Measurements from ENCODE around the gene CMIP. TPM values are rescaled to one million over a fixed set of nuclear protein-coding genes. Genes with fewer than 3 reads are reported as not detected.

CMIP gene
- total RNA-seq, 1 experiment from 2014 or later = 48.2 TPM

DNA sequence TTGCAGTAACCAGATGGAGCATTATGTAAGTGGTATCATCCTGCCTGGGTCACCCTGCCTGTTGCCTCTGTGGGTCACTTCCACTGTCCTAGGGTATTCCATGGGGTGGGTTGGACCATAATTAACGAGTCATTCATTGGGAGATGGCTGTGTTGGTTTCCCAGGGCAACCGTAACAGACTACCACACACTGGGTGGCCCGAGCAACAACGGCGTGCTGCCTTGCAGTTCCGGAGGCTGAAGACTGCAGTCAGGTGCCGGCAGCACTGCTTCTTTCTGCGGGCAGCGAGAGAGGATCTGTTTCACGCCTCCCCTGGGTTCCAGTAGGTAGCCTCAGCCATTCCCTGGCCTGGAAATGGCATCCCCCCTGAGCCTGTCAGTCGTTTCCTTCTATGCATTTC lies 28.9 kb upstream of the CMIP start:
- Histone ChIP-seq H3K18ac (ENCODE audit: insufficient read length, low read depth, low read length) (no peak overlapping the region), H3K23me2 (ENCODE audit: insufficient read length, low read depth, low read length, poor library complexity, severe bottlenecking) (no peaks in the 10 kb centered on the region), H2BK5ac (ENCODE audit: insufficient read length, low read length) (no peak overlapping the region), H2BK120ac (ENCODE audit: low read depth, low read length, poor library complexity, severe bottlenecking) (no peak overlapping the region), H3K23ac (ENCODE audit: insufficient read length, low read depth, low read length) (no peak overlapping the region), H3K4ac (ENCODE audit: low read depth, low read length) (no peak overlapping the region), H3K27ac (ENCODE audit: insufficient read length, low read depth, low read length) (no peak overlapping the region), H2BK12ac (ENCODE audit: insufficient read length, low read depth, low read length) (no peak overlapping the region), H4K8ac (replicated peaks; ENCODE audit: insufficient read length, low read depth, low read length) (no peak overlapping the region), H3K14ac (ENCODE audit: insufficient read depth, low read length) (no peak overlapping the region), H3K9ac (ENCODE audit: extremely low read depth, insufficient read length, low read length) (no peak overlapping the region), H3K79me1 (ENCODE audit: insufficient read depth, low read depth, low read length, poor library complexity, severe bottlenecking) (no peaks in the 10 kb centered on the region), H4K20me1 (ENCODE audit: control insufficient read depth, insufficient read depth, insufficient read length) (no peaks in the 10 kb centered on the region), H2AK5ac (ENCODE audit: insufficient read length, low read length) (no peak overlapping the region), H3K79me2 (ENCODE audit: insufficient read depth, low read length) (no peaks in the 10 kb centered on the region), H2BK15ac (ENCODE audit: low read depth, low read length) (no peak overlapping the region), H3K56ac (ENCODE audit: insufficient read length, low read depth, low read length) (no peak overlapping the region), H2AFZ (ENCODE audit: low read length) (no peak overlapping the region), H3K9me3 (ENCODE audit: control insufficient read depth, low read depth, low read length) (no peaks in the 10 kb centered on the region), H3T11ph (ENCODE audit: low read length) (no peak overlapping the region), H4K91ac (ENCODE audit: insufficient read length, low read depth, low read length) (no peak overlapping the region), H3K4me1 (ENCODE audit: insufficient read depth, low read length) (peaks cover 2% of the 10 kb centered on the region; the same call in 1 of the 2 replicates), H3K4me2 (ENCODE audit: insufficient read depth, insufficient read length, low read length) (no peak overlapping the region), H3K27me3 (ENCODE audit: insufficient read depth, low read length) (no peaks in the 10 kb centered on the region), H4K5ac (ENCODE audit: insufficient read length, low read depth, low read length) (no peak overlapping the region), H2BK20ac (ENCODE audit: low read depth, low read length, poor library complexity, severe bottlenecking) (no peak overlapping the region)
- peak; percentile 73 for DNase-seq
- TF ChIP-seq CTCF (conservative IDR thresholded peaks at IDR 0.05) = no peak
- H3K4me3 Mint-ChIP-seq = peak overlapping the region in 1 of 2 experiments; percentile 45; a peak in 2 of 5 replicates
- H3K9me3 Mint-ChIP-seq = no peaks in the 10 kb centered on the region
- no peaks in the 10 kb centered on the region; the same call in 1 of the 2 replicates for H3K27me3 Mint-ChIP-seq (ENCODE audit: low read depth)
- WGBS (ENCODE audit: extremely low coverage, insufficient read length, low lambda C conversion rate) = no CpG with 5 or more reads among the region's 11 CpGs
- H3K4me1 Mint-ChIP-seq = peaks cover 24 to 28% of the 10 kb centered on the region in 2 experiments
- no peaks in the 10 kb centered on the region for H3K36me3 Mint-ChIP-seq (ENCODE audit: insufficient read depth in 1 of 3, low read depth in 3 of 3)
- peak overlapping the region in 1 of 3 experiments; percentile 77; a peak in 2 of 7 replicates for H3K27ac Mint-ChIP-seq

All from H9 (cell line).